Mammary epithelial cell (primary cell): ENCODE measurements around the gene HMSD.

Source experiments
- CTCF ChIP-seq, 2 donors: IDR thresholded peaks in 1 of 2; conservative IDR thresholded peaks in 1 of 2; 2 replicates each; pipeline ENCODE4 v1.5.1; 2011 to 2012; ENCODE audit warnings: inconsistent platforms in 2 of 2, low read length in 2 of 2, mild to moderate bottlenecking in 2 of 2, control low read depth in 1 of 2, low read depth in 1 of 2; ENCODE audit not compliant: insufficient read depth in 1 of 2; ENCODE audit errors: extremely low read depth in 1 of 2
- EZH2 ChIP-seq: IDR thresholded peaks from 2 replicates; pipeline ENCODE4 v1.6.1; 2012; ENCODE audit warnings: low read length, inconsistent platforms, borderline replicate concordance

- TF ChIP-seq CTCF (conservative IDR thresholded peaks at IDR 0.05 in 1 of 2, IDR thresholded peaks at IDR 0.05 in 1 of 2; ENCODE audit: extremely low read depth in 1 of 2, insufficient read depth in 1 of 2, low read depth in 1 of 2, low read length in 2 of 2) (no peak), EZH2 (no peak)
These were observed 32.6 kb downstream of the HMSD start for GRCh38 chr18:63981719-63982118.
